CD4-positive, alpha-beta T cell treated with Interleukin-2 at 100 ng/mL for 4 hours (primary cell): ENCODE measurements around the gene TMEM115.
A peak's percentile ranks its signal among the peaks of the same experiment; 100 is the strongest.
"Not testable (repeated sequence)": the region's sequence is repeated elsewhere in the genome, so short reads cannot be mapped to it uniquely, and the experiment has no call there.

Experiments used
- DNase-seq: peaks from one replicate; pipeline ENCODE4 v3.0.0-alpha.2; 2020; ENCODE audit warnings: low spot score

TMEM115 gene

DNA sequence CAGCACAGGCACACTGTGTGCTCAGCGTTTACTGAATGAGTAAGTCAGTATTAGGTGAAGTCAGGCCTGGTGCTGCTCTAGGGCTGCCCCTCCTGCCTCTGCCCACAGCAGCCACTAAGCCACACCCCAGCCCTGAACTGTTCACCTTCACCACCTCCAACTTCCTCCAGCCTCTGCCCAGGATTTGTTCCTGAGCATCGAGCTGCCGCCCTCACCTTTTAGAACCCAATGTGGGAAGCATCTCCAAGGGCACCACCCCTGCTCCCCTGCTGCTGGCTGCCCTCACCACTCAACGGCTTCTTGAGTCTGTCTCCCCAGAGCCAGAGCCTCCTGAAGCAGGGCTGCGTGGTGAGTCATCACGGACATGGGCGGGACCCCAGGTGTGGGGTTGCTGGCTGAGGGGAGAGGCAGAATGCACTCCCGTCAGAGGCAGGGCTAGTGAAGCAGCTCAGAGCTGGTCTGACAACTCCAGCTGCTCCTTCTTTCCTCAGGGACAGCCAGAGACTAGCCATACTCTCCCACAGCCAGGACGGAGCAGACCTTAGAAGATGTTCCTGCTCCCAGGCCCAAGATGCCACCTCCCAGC is 42.6 kb downstream of the TMEM115 start:
- peak; percentile 87 for DNase-seq

DNA sequence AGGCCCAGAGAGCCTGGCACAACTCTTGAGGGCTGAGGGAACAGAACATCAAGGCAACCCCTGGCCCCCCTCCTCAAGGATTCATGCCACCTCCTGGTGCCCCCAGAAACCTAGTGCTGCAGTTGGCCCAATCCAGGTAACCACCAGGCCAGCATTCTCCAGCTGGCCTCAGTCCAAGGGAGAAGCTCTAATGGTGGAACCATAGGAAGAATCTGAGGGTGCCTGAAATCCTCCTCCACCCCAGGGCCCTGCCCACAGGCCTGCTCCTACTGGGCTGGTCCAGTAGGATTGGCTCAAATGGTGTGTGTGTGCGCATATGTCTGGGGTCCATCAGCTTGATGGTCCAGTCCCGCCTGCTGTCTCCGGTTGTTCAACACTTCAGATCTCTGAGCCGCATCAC is 44.5 kb downstream of the TMEM115 start:
- DNase-seq: no peak

DNA sequence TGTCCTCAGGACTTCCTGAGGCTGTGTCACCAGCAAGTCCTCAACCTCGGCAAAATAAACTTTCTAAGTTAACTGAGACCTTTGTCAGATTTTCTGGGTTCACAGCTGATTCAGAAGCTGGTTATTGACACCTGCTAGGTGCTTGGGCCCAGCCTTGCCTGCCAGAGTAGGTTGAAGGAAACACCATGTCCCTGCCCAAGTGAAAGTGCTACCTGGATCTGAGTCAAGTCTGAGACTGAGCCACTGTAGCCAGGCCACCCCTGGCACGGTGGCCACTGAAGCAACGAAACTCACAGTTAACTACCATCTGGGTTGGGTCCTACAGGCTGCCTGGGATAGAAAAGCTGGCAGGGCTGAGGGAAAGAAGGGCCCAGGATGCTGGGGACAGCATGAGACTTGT is 45.0 kb downstream of the TMEM115 start:
- no peak for DNase-seq

DNA sequence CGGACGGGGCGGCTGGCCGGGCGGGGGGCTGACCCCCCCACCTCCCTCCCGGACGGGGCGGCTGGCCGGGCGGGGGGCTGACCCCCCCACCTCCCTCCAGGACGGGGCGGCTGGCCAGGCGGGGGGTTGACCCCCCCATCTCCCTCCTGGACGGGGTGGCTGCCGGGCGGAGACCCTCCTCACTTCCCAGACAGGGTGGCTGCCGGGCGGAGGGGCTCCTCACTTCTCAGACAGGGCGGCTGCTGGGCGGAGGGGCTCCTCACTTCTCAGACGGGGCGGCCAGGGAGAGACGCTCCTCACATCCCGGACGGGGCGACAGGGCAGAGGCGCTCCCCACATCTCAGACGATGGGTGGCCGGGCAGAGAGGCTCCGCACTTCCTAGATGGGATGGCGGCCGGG is 47.3 kb downstream of the TMEM115 start:
- DNase-seq: not testable (repeated sequence)
